GM12892 (cell line): ENCODE results near the gene RNF26.

Experiments used
- POLR2AphosphoS5 ChIP-seq: IDR thresholded peaks from 2 replicates; pipeline ENCODE4 v1.6.1; 2011; ENCODE audit warnings: low read depth, low read length, control low read depth
- TAF1 ChIP-seq: IDR thresholded peaks from 2 replicates; pipeline ENCODE4 v1.6.1; 2011; ENCODE audit warnings: low read depth, mild to moderate bottlenecking, control low read depth, low read length, borderline replicate concordance

GRCh38 chr11:119334174-119334930, at the start of gene RNF26:
- peak; percentile 67; the same call in 1 of the 2 replicates for TF ChIP-seq TAF1
- peak; percentile 62; the same call in 1 of the 2 replicates for TF ChIP-seq POLR2AphosphoS5
